22Rv1 (cell line): ENCODE data around the gene KMT2D.

Experiments used
- H3K27ac ChIP-seq: fragments of 450-650 bp; 2 replicates; pipeline ENCODE4 v1.5.1; 2017
- ZFX ChIP-seq: fragments of 450-650 bp; IDR thresholded peaks from 2 replicates; pipeline ENCODE4 v1.6.1; 2017; ENCODE audit warnings: antibody characterized with exemption, borderline replicate concordance
- TF ChIP-seq, protein P1 (sequence below): fragments of 450-650 bp; IDR thresholded peaks from 2 replicates; pipeline ENCODE4 v1.5.1; 2017; ENCODE audit warnings: mild to moderate bottlenecking

KMT2D gene

DNA sequence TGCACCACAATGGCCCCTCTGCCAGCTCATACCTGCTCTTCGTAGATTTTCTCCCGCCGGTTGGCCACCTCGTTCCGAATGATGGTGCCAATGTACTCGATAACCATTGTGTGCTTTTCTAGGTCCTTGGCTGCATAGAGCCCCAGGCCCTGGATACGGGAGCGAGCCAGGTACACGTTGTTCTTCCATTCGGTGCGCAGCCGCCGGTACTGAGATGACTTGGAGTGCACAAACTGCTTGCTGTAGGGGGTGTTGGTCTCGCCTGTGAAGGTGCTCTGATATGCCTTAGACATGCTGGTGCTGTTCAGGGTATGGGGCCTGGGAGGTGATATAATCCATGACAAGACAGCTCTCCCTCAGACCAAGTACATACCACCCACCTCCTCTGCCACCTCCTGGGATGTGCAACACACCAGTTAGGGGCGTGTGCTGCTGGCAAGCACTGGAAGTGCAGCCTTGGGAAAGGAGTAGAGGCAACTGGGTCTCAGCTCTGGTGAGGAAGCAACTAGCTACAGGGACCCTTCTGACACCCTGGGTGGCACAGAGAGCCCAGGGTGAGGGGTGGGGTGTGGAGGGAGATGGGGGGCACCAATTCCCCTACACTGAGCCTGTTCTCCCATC is 37.9 kb downstream of the KMT2D start:
- TF ChIP-seq ZFX: no peak
- TF ChIP-seq, protein P1, sequence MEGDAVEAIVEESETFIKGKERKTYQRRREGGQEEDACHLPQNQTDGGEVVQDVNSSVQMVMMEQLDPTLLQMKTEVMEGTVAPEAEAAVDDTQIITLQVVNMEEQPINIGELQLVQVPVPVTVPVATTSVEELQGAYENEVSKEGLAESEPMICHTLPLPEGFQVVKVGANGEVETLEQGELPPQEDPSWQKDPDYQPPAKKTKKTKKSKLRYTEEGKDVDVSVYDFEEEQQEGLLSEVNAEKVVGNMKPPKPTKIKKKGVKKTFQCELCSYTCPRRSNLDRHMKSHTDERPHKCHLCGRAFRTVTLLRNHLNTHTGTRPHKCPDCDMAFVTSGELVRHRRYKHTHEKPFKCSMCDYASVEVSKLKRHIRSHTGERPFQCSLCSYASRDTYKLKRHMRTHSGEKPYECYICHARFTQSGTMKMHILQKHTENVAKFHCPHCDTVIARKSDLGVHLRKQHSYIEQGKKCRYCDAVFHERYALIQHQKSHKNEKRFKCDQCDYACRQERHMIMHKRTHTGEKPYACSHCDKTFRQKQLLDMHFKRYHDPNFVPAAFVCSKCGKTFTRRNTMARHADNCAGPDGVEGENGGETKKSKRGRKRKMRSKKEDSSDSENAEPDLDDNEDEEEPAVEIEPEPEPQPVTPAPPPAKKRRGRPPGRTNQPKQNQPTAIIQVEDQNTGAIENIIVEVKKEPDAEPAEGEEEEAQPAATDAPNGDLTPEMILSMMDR: no peak

DNA sequence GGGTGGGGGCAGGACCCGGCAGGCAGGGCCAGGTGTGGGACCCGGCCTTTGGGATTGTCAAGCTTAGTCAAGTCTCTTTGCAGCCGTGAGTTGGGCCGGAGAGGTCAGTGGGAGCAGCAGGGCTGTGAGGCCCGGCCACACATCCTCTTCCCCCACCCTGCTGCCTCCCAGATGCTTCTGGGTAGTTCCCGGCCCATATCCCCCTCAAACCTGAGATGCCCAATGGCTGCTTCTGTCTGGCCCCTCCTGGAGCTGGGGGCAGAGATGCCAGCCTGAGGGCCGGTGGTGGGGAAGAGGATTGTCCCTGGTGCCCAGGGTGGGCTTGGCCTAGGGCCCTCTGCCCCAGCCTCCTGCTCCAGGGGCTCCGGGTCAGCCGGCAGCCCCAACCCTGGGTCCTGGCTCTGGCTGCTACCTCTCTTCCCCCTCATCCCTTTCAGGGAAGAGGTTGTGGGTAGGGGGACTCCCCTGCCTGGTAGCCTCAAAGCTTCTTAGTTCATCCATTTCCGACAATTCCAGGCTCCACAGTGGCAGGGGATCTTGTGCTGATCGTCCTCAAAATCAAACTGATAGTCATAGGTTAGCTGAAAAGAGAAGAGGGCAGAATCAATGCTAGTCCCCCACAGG is 39.2 kb downstream of the KMT2D start:
- TF ChIP-seq, protein P1: no peak
- no peak for TF ChIP-seq ZFX
- H3K27ac ChIP-seq: peak overlapping the region; percentile 59

More for the DNA sequence above, 37.9 kb downstream of the KMT2D start:
- H3K27ac ChIP-seq: peak overlapping the region; percentile 59

DNA sequence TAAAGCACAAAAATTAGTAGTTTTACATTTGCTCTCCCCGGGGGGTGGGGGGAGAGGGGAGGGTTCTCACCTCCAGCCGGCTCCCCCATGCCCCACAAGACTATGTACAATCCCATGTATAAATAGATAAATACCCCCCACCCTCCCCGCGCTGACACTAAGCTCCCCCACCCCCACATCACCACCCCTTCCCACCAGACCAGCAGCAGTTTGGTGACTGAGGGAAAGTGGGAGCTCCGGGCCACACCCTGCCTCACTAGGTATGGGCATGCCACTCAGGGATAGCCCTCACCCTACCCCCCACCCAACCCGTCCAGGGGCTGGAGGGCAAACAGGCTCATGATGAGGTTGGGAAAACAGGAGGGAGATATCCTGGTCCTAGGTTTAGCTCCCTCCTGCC is 40.2 kb downstream of the KMT2D start:
- peak overlapping the region; percentile 90 for H3K27ac ChIP-seq
- no peak for TF ChIP-seq ZFX
- TF ChIP-seq, protein P1: no peak

DNA sequence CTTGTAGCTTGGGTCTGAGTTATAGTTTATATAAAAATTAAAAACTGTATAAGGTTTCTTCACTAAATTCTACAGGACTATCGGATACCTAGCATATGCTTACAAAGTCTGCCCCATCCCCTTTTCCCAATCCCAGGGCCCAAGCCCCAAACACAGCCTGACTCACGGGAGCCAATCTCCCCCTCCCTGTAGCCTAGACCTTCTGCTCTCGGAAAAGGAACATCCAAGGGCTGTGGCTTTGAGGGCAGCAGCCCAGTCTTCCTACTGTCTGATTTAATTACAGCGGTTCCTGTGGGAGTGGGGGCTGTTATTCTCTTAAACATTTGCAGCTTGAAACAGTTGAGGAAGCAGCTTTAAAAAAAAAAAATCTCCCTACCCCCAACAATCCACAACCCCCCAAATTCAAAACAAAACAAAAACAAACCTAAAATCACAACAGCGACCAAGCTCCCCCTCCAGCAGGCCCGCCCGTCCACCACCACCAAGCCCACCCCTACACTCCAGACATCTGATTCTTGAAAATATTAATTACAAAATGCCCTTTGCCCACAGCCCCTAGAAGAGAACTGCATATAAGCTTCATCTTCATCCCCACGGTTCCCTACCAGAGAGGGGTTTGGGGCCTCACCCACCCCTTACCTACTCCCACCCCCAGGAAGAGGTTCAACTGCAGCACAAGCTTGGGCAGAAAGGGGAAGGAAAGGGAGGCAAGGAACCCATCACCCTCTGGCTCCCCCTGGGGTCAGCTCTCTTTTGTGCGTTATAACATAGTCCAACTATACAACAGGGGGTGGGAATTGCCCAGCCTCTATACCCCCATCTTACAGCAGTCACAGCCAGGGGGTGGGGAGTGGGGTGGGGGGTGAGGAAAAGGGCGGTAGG is 40.9 kb downstream of the KMT2D start:
- no peak for TF ChIP-seq ZFX
- TF ChIP-seq, protein P1: peak; percentile 61
- peak overlapping the region; percentile 90 for H3K27ac ChIP-seq

DNA sequence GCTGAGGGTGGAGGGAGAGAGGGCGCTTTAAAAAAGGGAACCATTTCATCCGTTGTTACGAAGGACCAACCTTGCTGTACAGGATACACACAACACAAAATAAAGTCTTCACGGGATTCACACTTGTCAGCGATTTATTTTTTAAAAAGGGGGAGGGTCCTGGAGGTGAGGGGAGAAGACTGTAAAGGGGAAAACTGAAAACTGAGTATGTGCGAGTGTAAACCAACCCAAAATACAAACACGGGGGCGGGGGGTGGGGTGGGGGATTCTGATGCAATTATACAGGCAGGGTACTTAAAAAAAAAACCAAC is 41.5 kb downstream of the KMT2D start:
- TF ChIP-seq, protein P1: no peak

DNA sequence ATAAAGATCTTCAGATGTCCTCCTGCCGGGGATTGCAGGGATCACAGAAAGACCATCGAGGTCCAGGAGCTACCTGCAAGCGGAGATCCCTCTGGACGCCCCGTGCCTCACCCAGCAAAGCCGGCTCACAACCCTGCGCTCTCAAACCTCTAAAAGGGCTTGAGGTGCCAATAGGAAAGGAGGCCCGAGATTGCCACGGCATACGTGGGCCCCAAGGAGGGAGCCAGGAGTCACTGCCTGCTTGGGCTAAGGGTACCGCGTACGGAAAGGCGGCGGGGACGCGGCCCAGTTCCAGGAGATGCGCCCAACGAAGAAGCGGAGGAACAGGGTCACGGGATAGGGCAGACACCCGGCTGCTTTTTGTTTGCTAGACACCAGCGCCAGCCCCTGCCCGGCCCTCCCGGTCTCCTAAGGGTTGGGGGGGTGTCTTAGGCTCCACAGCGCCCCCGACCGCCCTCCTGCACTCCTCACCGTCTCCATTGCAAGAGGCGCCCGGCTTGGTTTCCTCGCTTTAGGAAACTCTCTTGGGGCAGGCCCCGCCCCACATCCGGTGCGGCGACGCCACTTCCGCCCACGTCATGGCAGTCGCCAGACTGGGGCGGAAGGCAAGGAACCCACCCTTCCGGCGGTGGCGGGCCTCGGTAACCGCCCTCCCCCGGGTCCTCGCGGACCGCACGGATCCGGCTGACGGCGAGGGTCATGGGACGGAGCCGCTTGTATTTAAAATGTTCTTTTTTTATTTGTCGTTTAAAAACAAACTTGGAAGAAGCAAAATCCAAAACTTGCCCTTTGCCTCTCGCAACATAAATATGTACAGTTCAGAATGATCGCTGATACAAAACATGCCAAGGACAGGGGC is 42.1 kb downstream of the KMT2D start, which contains the start of gene PRKAG1:
Gene PRKAG1 (minus strand): TSS at position 516 of the 859 bp plus-strand sequence. CDS start 36 bp downstream, at position 480.
- TF ChIP-seq, protein P1: peak; percentile 88
- no peak for TF ChIP-seq ZFX
- H3K27ac ChIP-seq: peak within 1 kb of the TSS; percentile 90

More for the DNA sequence above, 41.5 kb downstream of the KMT2D start:
- H3K27ac ChIP-seq: peak overlapping the region; percentile 90
